Epithelial cell of prostate (primary cell): ENCODE results near the gene KY.

Source experiments
- DNase-seq: peaks from one replicate; pipeline ENCODE4 v3.0.0-alpha.2; 2011; ENCODE audit warnings: low read depth, low spot score
- H3K27ac ChIP-seq: fragments of 450-650 bp; 2 replicates; pipeline ENCODE4 v1.5.1; 2017; ENCODE audit warnings: mild to moderate bottlenecking

Gene KY

GRCh38 chr3:134677196-134677986 lies 26.6 kb upstream of the KY start:
- DNase-seq: no peak
- no peak overlapping the region for H3K27ac ChIP-seq

- no peak overlapping the region for H3K27ac ChIP-seq
- DNase-seq: no peak
These were observed 25.0 kb upstream of the KY start for GRCh38 chr3:134675726-134676256.

- H3K27ac ChIP-seq: no peak overlapping the region
- DNase-seq: no peak
These were observed 21.7 kb upstream of the KY start for GRCh38 chr3:134672571-134672970.

GRCh38 chr3:134667956-134668355 lies 17.1 kb upstream of the KY start:
- H3K27ac ChIP-seq: no peak overlapping the region
- no peak for DNase-seq

- H3K27ac ChIP-seq: no peak overlapping the region
- DNase-seq: no peak
These were observed 16.6 kb upstream of the KY start for GRCh38 chr3:134667406-134667805.

- no peak for DNase-seq
- no peak overlapping the region for H3K27ac ChIP-seq
These were observed 16.1 kb upstream of the KY start for GRCh38 chr3:134666885-134667284.

GRCh38 chr3:134666466-134666865 lies 15.6 kb upstream of the KY start:
- DNase-seq: no peak
- H3K27ac ChIP-seq: no peak overlapping the region

- no peak overlapping the region for H3K27ac ChIP-seq
- no peak for DNase-seq
These were observed 15.2 kb upstream of the KY start for GRCh38 chr3:134666052-134666451.

GRCh38 chr3:134665243-134665642 lies 14.4 kb upstream of the KY start:
- H3K27ac ChIP-seq: no peak overlapping the region
- DNase-seq: no peak

- DNase-seq: no peak
- H3K27ac ChIP-seq: no peak overlapping the region
These were observed 13.1 kb upstream of the KY start for GRCh38 chr3:134663721-134664456.

- no peak for DNase-seq
- H3K27ac ChIP-seq: no peak overlapping the region
These were observed 9.2 kb upstream of the KY start for GRCh38 chr3:134660046-134660441.

GRCh38 chr3:134659391-134660045 lies 8.7 kb upstream of the KY start:
- no peak for DNase-seq
- no peak overlapping the region for H3K27ac ChIP-seq

- H3K27ac ChIP-seq: no peak overlapping the region
- no peak for DNase-seq
These were observed 7.7 kb upstream of the KY start for GRCh38 chr3:134658555-134658954.

GRCh38 chr3:134656211-134656800 lies 5.5 kb upstream of the KY start:
- DNase-seq: no peak
- no peak overlapping the region for H3K27ac ChIP-seq

- H3K27ac ChIP-seq: no peak overlapping the region
- DNase-seq: no peak
These were observed 4.9 kb upstream of the KY start for GRCh38 chr3:134655706-134656105.

- no peak overlapping the region for H3K27ac ChIP-seq
- no peak for DNase-seq
These were observed 3.2 kb upstream of the KY start for GRCh38 chr3:134654031-134654430.

- DNase-seq: no peak
- H3K27ac ChIP-seq: no peak overlapping the region
These were observed 2.2 kb upstream of the KY start for GRCh38 chr3:134652886-134653630.

- no peak overlapping the region for H3K27ac ChIP-seq
- peak; percentile 16 for DNase-seq
These were observed 1.6 kb upstream of the KY start for GRCh38 chr3:134652409-134652831.

- DNase-seq: no peak
- H3K27ac ChIP-seq: no peak overlapping the region
These were observed 672 bp upstream of the KY start for GRCh38 chr3:134651347-134652041.
